ENCODE results near the gene ADGRL2.

- TF ChIP-seq, protein P1, sequence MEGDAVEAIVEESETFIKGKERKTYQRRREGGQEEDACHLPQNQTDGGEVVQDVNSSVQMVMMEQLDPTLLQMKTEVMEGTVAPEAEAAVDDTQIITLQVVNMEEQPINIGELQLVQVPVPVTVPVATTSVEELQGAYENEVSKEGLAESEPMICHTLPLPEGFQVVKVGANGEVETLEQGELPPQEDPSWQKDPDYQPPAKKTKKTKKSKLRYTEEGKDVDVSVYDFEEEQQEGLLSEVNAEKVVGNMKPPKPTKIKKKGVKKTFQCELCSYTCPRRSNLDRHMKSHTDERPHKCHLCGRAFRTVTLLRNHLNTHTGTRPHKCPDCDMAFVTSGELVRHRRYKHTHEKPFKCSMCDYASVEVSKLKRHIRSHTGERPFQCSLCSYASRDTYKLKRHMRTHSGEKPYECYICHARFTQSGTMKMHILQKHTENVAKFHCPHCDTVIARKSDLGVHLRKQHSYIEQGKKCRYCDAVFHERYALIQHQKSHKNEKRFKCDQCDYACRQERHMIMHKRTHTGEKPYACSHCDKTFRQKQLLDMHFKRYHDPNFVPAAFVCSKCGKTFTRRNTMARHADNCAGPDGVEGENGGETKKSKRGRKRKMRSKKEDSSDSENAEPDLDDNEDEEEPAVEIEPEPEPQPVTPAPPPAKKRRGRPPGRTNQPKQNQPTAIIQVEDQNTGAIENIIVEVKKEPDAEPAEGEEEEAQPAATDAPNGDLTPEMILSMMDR (IDR thresholded peaks at IDR 0.05) = no peak
- no peak for TF ChIP-seq EP300 (IDR thresholded peaks at IDR 0.05)
Observed at GRCh38 chr1:81929106-81929505, 128.4 kb downstream of the ADGRL2 start.

Data from ovary (tissue), 3 donors.